HCT116 (cell line): Measurements from ENCODE around the gene CHAF1B. TPM values are rescaled to one million over a fixed set of nuclear protein-coding genes. Genes with fewer than 3 reads are reported as not detected.
"Not testable (repeated sequence)": the region's sequence is repeated elsewhere in the genome, so short reads cannot be mapped to it uniquely, and the experiment has no call there.

ENCODE experiments used
- ATAC-seq: fragments of 200-7000 bp; cut with Tn5 transposase; 2 replicates; pipeline ENCODE4 v1.9.1; 2020; ENCODE audit warnings: mild to moderate bottlenecking, moderate library complexity
- BruUV-seq: library from RNA; stranded (reverse); fragments of 400-500 nt; replicated peaks from 2 replicates; lab custom pipeline; 2021; lab: Mats Ljungman, UMichigan
- CTCF ChIA-PET: fragments of 300-600 bp; sonication (Branson Sonifier 250); formaldehyde crosslinking; loops from one replicate; lab custom pipeline; 2021; ENCODE audit warnings: antibody characterized with exemption; lab: Charles Lee
- POLR2A ChIA-PET: fragments of 300-600, 350-600 bp; sonication (Branson Sonifier 250); formaldehyde crosslinking; loops from one replicate; lab custom pipeline; 2021; ENCODE audit warnings: antibody characterized with exemption; lab: Charles Lee
- RAD21 ChIA-PET, 2 experiments: fragments of 300-600 bp; sonication (Branson Sonifier 250); formaldehyde crosslinking; loops; one replicate each; lab custom pipeline; 2023; ENCODE audit warnings: low total read pairs in 2 of 2; ENCODE audit not compliant: uncharacterized antibody in 2 of 2, unreplicated experiment in 2 of 2, low non-redundant PET in 1 of 2; lab: Charles Lee
- DNase-seq: peaks from one replicate; pipeline ENCODE4 v3.0.0-alpha.2; 2010; ENCODE audit warnings: low read depth, low spot score
- H2AFZ ChIP-seq: fragments of 200-600 bp; shearing (Covaris generic), sonication (generic); 2 replicates; pipeline ENCODE4 v1.6.1; 2017; ENCODE audit warnings: low read depth, mixed run types, mixed read lengths, antibody characterized with exemption, low read length; ENCODE audit not compliant: poor library complexity, severe bottlenecking
- H3K27ac ChIP-seq: 2 replicates; pipeline ENCODE4 v1.5.1; 2012; ENCODE audit warnings: low read depth, low read length
- H3K27me3 ChIP-seq: fragments of 200-600 bp; sonication (generic); 2 replicates; pipeline ENCODE4 v1.6.1; 2016; ENCODE audit warnings: mixed run types, low read length, mixed read lengths; ENCODE audit not compliant: insufficient read depth
- H3K36me3 ChIP-seq, 2 experiments: fragments of 200-500 bp in 1 of 2; fragments of 200-600 bp in 1 of 2; sonication (Bioruptor generic) in 1 of 2; sonication (generic) in 1 of 2; 2 replicates each; pipeline versions ENCODE4 v1.5.1 to v1.6.1; 2014 to 2016; ENCODE audit warnings: low read length in 2 of 2, inconsistent platforms in 1 of 2, mixed read lengths in 1 of 2, mixed run types in 1 of 2; ENCODE audit not compliant: insufficient read depth in 2 of 2, control insufficient read depth in 1 of 2
- H3K4me1 ChIP-seq, 2 experiments: fragments of 200-600 bp in 1 of 2; sonication (generic) in 1 of 2; 2 replicates each; pipeline versions ENCODE4 v1.5.1 to v1.6.1; 2012 to 2017; ENCODE audit warnings: low read length in 2 of 2, inconsistent platforms in 1 of 2, mild to moderate bottlenecking in 1 of 2, mixed read lengths in 1 of 2, mixed run types in 1 of 2, moderate library complexity in 1 of 2; ENCODE audit not compliant: insufficient read depth in 2 of 2, control insufficient read depth in 1 of 2
- H3K4me2 ChIP-seq: fragments of 200-600 bp; sonication (generic); 2 replicates; pipeline ENCODE4 v1.6.1; 2017; ENCODE audit warnings: mixed run types, low read length, mixed read lengths
- H3K4me3 ChIP-seq, 2 experiments: fragments of 200-600 bp in 1 of 2; sonication (generic) in 1 of 2; replicated peaks in 1 of 2; 2 replicates each; pipeline ENCODE4 v1.5.1; 2011 to 2016; ENCODE audit warnings: low read length in 2 of 2, control low read depth in 1 of 2, low read depth in 1 of 2, mild to moderate bottlenecking in 1 of 2, mixed read lengths in 1 of 2, mixed run types in 1 of 2
- H3K79me2 ChIP-seq: fragments of 200-600 bp; sonication (generic); 2 replicates; pipeline ENCODE4 v1.6.1; 2017; ENCODE audit warnings: mild to moderate bottlenecking, mixed run types, low read length, moderate library complexity, mixed read lengths; ENCODE audit not compliant: insufficient read depth
- H3K9ac ChIP-seq: fragments of 200-600 bp; sonication (generic); 2 replicates; pipeline ENCODE4 v1.6.1; 2016; ENCODE audit warnings: low read length, mixed read lengths
- H3K9me2 ChIP-seq: fragments of 200-600 bp; sonication (generic), shearing (Covaris generic); 2 replicates; pipeline ENCODE4 v1.6.1; 2017; ENCODE audit warnings: mixed run types, mild to moderate bottlenecking, moderate library complexity; ENCODE audit not compliant: insufficient read depth
- H3K9me3 ChIP-seq, 2 experiments: fragments of 200-500 bp in 1 of 2; fragments of 200-600 bp in 1 of 2; sonication (Bioruptor generic) in 1 of 2; sonication (generic) in 1 of 2; 2 replicates each; pipeline ENCODE4 v1.6.1; 2014 to 2017; ENCODE audit warnings: low read length in 2 of 2, mixed read lengths in 2 of 2, inconsistent platforms in 1 of 2, low read depth in 1 of 2, mild to moderate bottlenecking in 1 of 2, mixed run types in 1 of 2, moderate library complexity in 1 of 2; ENCODE audit not compliant: control insufficient read depth in 1 of 2, insufficient read depth in 1 of 2
- H4K20me1 ChIP-seq: fragments of 200-600 bp; sonication (generic), shearing (Covaris generic); 2 replicates; pipeline ENCODE4 v1.6.1; 2017; ENCODE audit warnings: mixed run types, mild to moderate bottlenecking, moderate library complexity; ENCODE audit not compliant: insufficient read depth
- FOSL1 ChIP-seq: IDR thresholded peaks from 2 replicates; pipeline ENCODE4 v1.6.1; 2012; ENCODE audit warnings: low read depth
- ZBTB33 ChIP-seq: IDR thresholded peaks from 2 replicates; pipeline ENCODE4 v1.6.1; 2011; ENCODE audit warnings: mild to moderate bottlenecking, low read length, moderate library complexity; ENCODE audit not compliant: insufficient replicate concordance; ENCODE audit errors: extremely low read depth
- intact Hi-C: fragments of 100-400 bp; cut with micrococcal nuclease; formaldehyde crosslinking; loops from 2 replicates; pipeline ENCODE4 v1.10.0; 2022
- total RNA-seq: library from RNA; stranded (reverse); gene quantifications from one replicate; pipeline ENCODE4 v1.2.1, GENCODE V29; 2021; ENCODE audit not compliant: unreplicated experiment

Gene CHAF1B
- total RNA-seq, 1 experiment from 2014 or later, result 26.1 TPM

DNA sequence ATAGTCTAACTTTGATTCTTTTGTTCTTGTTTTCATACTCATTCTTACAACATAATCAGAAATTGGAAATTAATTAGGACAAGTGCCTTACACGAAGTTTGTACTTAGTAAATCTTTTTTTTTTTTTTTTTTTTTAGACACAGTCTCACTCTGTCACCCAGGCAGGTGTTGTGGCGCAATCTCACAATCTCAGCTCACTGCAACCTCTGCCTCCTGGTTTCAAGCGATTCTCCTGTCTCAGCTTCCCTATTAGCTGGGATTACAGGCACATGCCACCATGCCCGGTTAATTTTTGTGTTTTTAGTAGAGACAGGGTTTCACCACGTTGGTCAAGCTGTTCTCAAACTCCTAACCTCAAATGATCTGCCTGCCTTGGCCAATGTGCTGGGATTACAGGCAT lies 12.4 kb downstream of the CHAF1B start:
- intact Hi-C loops, result no loop called here

DNA sequence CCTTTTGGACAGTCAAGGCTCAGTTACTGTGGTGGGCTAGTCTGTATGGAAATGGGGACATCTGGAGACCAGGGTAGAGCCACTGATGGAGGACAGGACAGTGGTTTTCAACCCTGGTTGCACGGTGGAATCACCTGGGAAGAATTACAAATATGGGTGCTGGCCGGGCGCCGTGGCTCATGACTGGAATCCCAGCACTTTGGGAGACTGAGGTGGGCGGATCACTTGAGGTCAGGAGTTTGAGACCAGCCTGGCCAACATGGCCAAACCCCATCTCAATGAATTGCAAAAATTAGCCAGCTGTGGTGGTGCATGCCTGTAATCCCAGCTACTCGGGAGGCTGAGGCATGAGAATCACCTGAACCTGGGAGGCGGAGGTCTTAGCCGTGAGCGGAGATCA lies 14.5 kb downstream of the CHAF1B start:
- H3K4me1 ChIP-seq, H3K9ac ChIP-seq, H3K9me3 ChIP-seq, H3K27ac ChIP-seq, H3K4me2 ChIP-seq, H3K79me2 ChIP-seq, BruUV-seq, H2AFZ ChIP-seq, H3K4me3 ChIP-seq, DNase-seq, H4K20me1 ChIP-seq, intact Hi-C loops, H3K27me3 ChIP-seq, H3K9me2 ChIP-seq, CTCF ChIA-PET, POLR2A ChIA-PET, RAD21 ChIA-PET, ATAC-seq: not testable (repeated sequence)
- H3K36me3 ChIP-seq, result peaks cover 18 to 41% of the 10 kb centered on the region in 2 experiments

More for the DNA sequence above, 12.4 kb downstream of the CHAF1B start:
- DNase-seq (no peak), ATAC-seq (no peak)
- Histone ChIP-seq H3K27ac (no peak overlapping the region), H3K4me3 (no peak overlapping the region), H3K4me1 (no peaks in the 10 kb centered on the region), H3K9me3 (no peaks in the 10 kb centered on the region), H2AFZ (no peak overlapping the region), H3K27me3 (no peaks in the 10 kb centered on the region), H3K79me2 (no peaks in the 10 kb centered on the region), H3K9me2 (no peaks in the 10 kb centered on the region), H3K9ac (no peak overlapping the region), H3K36me3 (peaks cover 18 to 38% of the 10 kb centered on the region in 2 experiments), H4K20me1 (no peaks in the 10 kb centered on the region), H3K4me2 (no peak overlapping the region)
- ChIA-PET POLR2A (no interaction called here), CTCF (no interaction called here), RAD21 (no interaction called here)
- BruUV-seq, result no TSS peak
- no peak for TF ChIP-seq FOSL1
- TF ChIP-seq ZBTB33, result no peak
